Stimulated activated CD8-positive, alpha-beta memory T cell treated with anti-CD3 and anti-CD28 coated beads, Interleukin-4, amount 100 ng/mL, for 24 hours (primary cell): ENCODE data around the gene TESMIN.

Experiments
- DNase-seq: peaks from one replicate; pipeline ENCODE4 v3.0.0-alpha.2; 2020; ENCODE audit warnings: low read depth

Gene TESMIN

DNA sequence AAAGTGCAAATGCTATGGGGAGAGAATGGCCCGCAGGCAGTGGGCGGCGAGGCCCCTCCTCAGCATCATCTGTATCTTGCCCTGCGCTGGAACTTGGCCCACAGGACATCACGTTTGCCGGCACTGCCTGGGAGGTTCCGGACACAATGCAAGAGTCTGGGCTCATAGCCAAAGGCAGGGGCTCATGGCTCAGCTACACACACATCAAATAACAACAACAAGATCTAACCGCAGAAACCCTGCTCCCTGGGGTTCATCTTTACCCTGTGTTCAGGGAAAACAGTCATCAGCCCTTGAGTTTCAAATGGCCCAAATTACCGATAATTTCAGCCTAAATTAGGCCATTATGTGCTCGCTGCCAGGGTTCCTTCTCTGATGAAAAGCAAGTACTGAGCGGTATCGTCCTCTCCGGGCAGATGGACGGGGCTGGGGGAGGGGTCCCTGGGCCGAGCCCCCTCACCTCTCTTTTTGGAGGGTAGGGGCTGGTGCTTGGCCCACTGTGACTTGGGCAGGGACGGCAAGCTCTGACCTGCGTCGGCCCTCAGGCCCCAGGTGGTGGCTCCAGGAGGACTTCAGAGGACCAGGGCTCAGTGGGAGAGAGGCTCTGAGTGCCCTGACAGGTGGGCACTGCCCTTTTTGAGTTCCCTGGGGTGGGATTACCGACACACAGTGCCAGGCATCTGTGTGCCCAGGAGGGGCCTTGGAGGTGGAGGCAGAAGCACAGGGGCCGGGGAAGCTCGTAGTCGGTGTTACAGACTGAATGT is 92.0 kb downstream of the TESMIN start:
- no peak for DNase-seq

GRCh38 chr11:68658661-68659060 is 92.7 kb downstream of the TESMIN start:
- DNase-seq = no peak

- DNase-seq = no peak
Observed at GRCh38 chr11:68658097-68658496, 93.2 kb downstream of the TESMIN start.
